CD4-positive, alpha-beta T cell (primary cell): ENCODE measurements around the gene GPC6. TPM values are rescaled to one million over a fixed set of nuclear protein-coding genes. Genes with fewer than 3 reads are reported as not detected.

Source experiments
- ATAC-seq: fragments of 200-7000 bp; cut with Tn5 transposase; one replicate; pipeline ENCODE4 v1.10.0; 2022; ENCODE audit warnings: mild to moderate bottlenecking; ENCODE audit not compliant: poor library complexity
- CTCF ChIA-PET: fragments of 350-600 bp; sonication (Branson Sonifier 250); formaldehyde crosslinking; loops from one replicate; lab custom pipeline; 2021; ENCODE audit warnings: antibody characterized with exemption, inconsistent platforms; lab: Charles Lee
- POLR2A ChIA-PET: fragments of 350-600 bp; sonication (Branson Sonifier 250); formaldehyde crosslinking; loops from one replicate; lab custom pipeline; 2021; ENCODE audit warnings: antibody characterized with exemption, inconsistent platforms; lab: Charles Lee
- DNase-seq, 14 experiments: peaks; one replicate each; pipeline ENCODE4 v3.0.0-alpha.2; 2013 to 2020; ENCODE audit warnings: mixed read lengths in 2 of 14
- H3K27ac ChIP-seq, 2 donors: one replicate each; pipeline versions ENCODE4 v1.5.1 to v1.7.0; 2013; ENCODE audit warnings: low read length in 2 of 2, low read depth in 1 of 2, mild to moderate bottlenecking in 1 of 2
- H3K27me3 ChIP-seq, 2 experiments: 1 replicate in 1 of 2; 2 replicates in 1 of 2; pipeline versions ENCODE4 v1.6.1 to v1.7.0; 2013; ENCODE audit warnings: low read length in 2 of 2, control low read depth in 1 of 2, mild to moderate bottlenecking in 1 of 2, moderate library complexity in 1 of 2; ENCODE audit not compliant: insufficient read depth in 2 of 2, control insufficient read depth in 1 of 2
- H3K36me3 ChIP-seq: one replicate; pipeline ENCODE4 v1.6.1; 2013; ENCODE audit warnings: low read length, control low read depth; ENCODE audit not compliant: insufficient read depth
- H3K4me1 ChIP-seq: one replicate; pipeline ENCODE4 v1.6.1; 2013; ENCODE audit warnings: low read length, control low read depth; ENCODE audit not compliant: insufficient read depth
- H3K4me3 ChIP-seq: one replicate; pipeline ENCODE4 v1.5.1; 2013; ENCODE audit warnings: mild to moderate bottlenecking, low read length, moderate library complexity
- H3K9me3 ChIP-seq, 2 experiments: 1 replicate in 1 of 2; 2 replicates in 1 of 2; pipeline versions ENCODE4 v1.6.1 to v1.7.0; 2013; ENCODE audit warnings: low read length in 2 of 2, mild to moderate bottlenecking in 2 of 2, control low read depth in 1 of 2, moderate library complexity in 1 of 2; ENCODE audit not compliant: control insufficient read depth in 1 of 2, insufficient read depth in 1 of 2
- H3K27ac Mint-ChIP-seq: one replicate; pipeline ENCODE4 v1.8.0; 2020; ENCODE audit warnings: mixed read lengths
- H3K27me3 Mint-ChIP-seq: one replicate; pipeline ENCODE4 v1.8.0; 2021; ENCODE audit warnings: mixed read lengths
- H3K36me3 Mint-ChIP-seq: one replicate; pipeline ENCODE4 v1.8.0; 2021; ENCODE audit warnings: low read depth, mixed read lengths
- H3K4me1 Mint-ChIP-seq: one replicate; pipeline ENCODE4 v1.8.0; 2021; ENCODE audit warnings: low read depth, mixed read lengths
- H3K4me3 Mint-ChIP-seq: one replicate; pipeline ENCODE4 v1.8.0; 2020; ENCODE audit warnings: mild to moderate bottlenecking, mixed read lengths
- H3K9me3 Mint-ChIP-seq: one replicate; pipeline ENCODE4 v1.8.0; 2020; ENCODE audit warnings: mixed read lengths
- intact Hi-C, 2 experiments: fragments of 100-400 bp; cut with DNase I in 1 of 2; cut with micrococcal nuclease in 1 of 2; formaldehyde crosslinking; loops; one replicate each; pipeline versions ENCODE4 v1.15.1 to v1.9.0; 2023 to 2025; cut with DNase I, micrococcal nuclease
- total RNA-seq, 174 experiments: library from RNA in 2 of 174; stranded (reverse) in 2 of 174; gene quantifications; one replicate each; pipeline ENCODE4 v1.2.3 and lab custom pipeline; 2021 to 2026
- TF ChIP-seq, protein P1 (sequence below): fragments of 200-600 bp; IDR thresholded peaks from one replicate; pipeline ENCODE4 v1.8.0; 2022; ENCODE audit warnings: antibody characterized with exemption, mild to moderate bottlenecking

GPC6 gene
- total RNA-seq, 2 experiments from 2014 or later: not detected

GRCh38 chr13:94330552-94331071 lies 1104.0 kb downstream of the GPC6 start:
- POLR2A ChIA-PET: interaction anchor here (0.5 kb wide), 1 partner anchor 119 kb away, joined by 3 read pairs; no protein-coding TSS in a partner anchor
- H3K27me3 Mint-ChIP-seq: peaks cover 55% of the 10 kb centered on the region
- peak; percentile 83 for ATAC-seq
- Histone ChIP-seq H3K27me3 (peaks cover 0 to 4% of the 10 kb centered on the region in 2 experiments), H3K4me1 (peaks cover 47% of the 10 kb centered on the region), H3K4me3 (no peak overlapping the region), H3K36me3 (no peaks in the 10 kb centered on the region), H3K9me3 (no peaks in the 10 kb centered on the region), H3K27ac (no peak overlapping the region)
- peaks cover 4% of the 10 kb centered on the region for H3K36me3 Mint-ChIP-seq
- H3K27ac Mint-ChIP-seq: no peak overlapping the region
- H3K9me3 Mint-ChIP-seq: peaks cover 3% of the 10 kb centered on the region
- intact Hi-C loops: loop anchor here in 1 of 2 experiments (10.0 kb wide), 1 partner anchor 1344 kb away; the partner anchor contains the start of gene DNAJC3
- CTCF ChIA-PET: no interaction called here
- TF ChIP-seq, protein P1, sequence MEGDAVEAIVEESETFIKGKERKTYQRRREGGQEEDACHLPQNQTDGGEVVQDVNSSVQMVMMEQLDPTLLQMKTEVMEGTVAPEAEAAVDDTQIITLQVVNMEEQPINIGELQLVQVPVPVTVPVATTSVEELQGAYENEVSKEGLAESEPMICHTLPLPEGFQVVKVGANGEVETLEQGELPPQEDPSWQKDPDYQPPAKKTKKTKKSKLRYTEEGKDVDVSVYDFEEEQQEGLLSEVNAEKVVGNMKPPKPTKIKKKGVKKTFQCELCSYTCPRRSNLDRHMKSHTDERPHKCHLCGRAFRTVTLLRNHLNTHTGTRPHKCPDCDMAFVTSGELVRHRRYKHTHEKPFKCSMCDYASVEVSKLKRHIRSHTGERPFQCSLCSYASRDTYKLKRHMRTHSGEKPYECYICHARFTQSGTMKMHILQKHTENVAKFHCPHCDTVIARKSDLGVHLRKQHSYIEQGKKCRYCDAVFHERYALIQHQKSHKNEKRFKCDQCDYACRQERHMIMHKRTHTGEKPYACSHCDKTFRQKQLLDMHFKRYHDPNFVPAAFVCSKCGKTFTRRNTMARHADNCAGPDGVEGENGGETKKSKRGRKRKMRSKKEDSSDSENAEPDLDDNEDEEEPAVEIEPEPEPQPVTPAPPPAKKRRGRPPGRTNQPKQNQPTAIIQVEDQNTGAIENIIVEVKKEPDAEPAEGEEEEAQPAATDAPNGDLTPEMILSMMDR: no peak
- H3K4me1 Mint-ChIP-seq: peaks cover 51% of the 10 kb centered on the region
- DNase-seq: peak in 3 of 14 experiments; percentile 58 to 74 (median 64)
- H3K4me3 Mint-ChIP-seq: peak overlapping the region; percentile 2

DNA sequence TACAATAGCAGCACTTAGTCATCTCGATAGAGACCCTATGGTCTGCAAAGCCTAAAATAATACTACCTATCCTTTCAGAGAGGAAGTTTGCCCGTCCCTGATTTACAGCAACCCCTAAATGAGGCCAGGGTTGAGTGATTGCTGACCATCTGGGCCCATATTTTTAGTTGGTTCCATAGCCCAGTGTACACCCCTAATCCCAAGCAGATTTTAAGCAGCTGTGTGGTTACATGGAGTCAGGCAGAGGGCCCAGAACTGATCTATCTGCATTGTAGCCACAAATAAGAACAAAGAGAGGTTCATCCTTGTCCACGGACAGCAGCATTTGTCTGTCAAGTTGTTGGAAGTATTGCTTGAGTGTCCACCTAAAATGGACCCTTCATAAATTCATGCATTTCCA lies 1104.7 kb downstream of the GPC6 start:
- Histone ChIP-seq H3K9me3 (no peaks in the 10 kb centered on the region), H3K4me1 (peaks cover 44% of the 10 kb centered on the region), H3K36me3 (no peaks in the 10 kb centered on the region), H3K27ac (no peak overlapping the region), H3K4me3 (no peak overlapping the region), H3K27me3 (peaks cover 0 to 4% of the 10 kb centered on the region in 2 experiments)
- ChIA-PET CTCF (no interaction called here), POLR2A (interaction anchor here (0.5 kb wide), 1 partner anchor 120 kb away, joined by 3 read pairs; no protein-coding TSS in a partner anchor)
- DNase-seq (no peak), ATAC-seq (no peak)
- H3K27me3 Mint-ChIP-seq: peaks cover 60% of the 10 kb centered on the region
- TF ChIP-seq, protein P1: no peak
- peaks cover 3% of the 10 kb centered on the region for H3K9me3 Mint-ChIP-seq
- H3K4me1 Mint-ChIP-seq: peaks cover 47% of the 10 kb centered on the region
- H3K36me3 Mint-ChIP-seq: peaks cover 4% of the 10 kb centered on the region
- no peak overlapping the region for H3K4me3 Mint-ChIP-seq
- no peak overlapping the region for H3K27ac Mint-ChIP-seq
- intact Hi-C loops: loop anchor here in 1 of 2 experiments (10.0 kb wide), 1 partner anchor 1344 kb away; the partner anchor contains the start of gene DNAJC3

- ChIA-PET CTCF (no interaction called here), POLR2A (no interaction called here)
- Mint-ChIP-seq H3K27me3 (peaks cover 63% of the 10 kb centered on the region), H3K36me3 (no peaks in the 10 kb centered on the region), H3K27ac (no peak overlapping the region), H3K4me3 (no peak overlapping the region), H3K4me1 (peaks cover 35% of the 10 kb centered on the region), H3K9me3 (no peaks in the 10 kb centered on the region)
- DNase-seq (no peak), ATAC-seq (no peak)
- TF ChIP-seq, protein P1: no peak
- H3K4me3 ChIP-seq: no peak overlapping the region
- H3K36me3 ChIP-seq: no peaks in the 10 kb centered on the region
- no peak overlapping the region for H3K27ac ChIP-seq
- H3K9me3 ChIP-seq: no peaks in the 10 kb centered on the region
- peaks cover 0 to 4% of the 10 kb centered on the region in 2 experiments for H3K27me3 ChIP-seq
- peaks cover 36% of the 10 kb centered on the region for H3K4me1 ChIP-seq
- intact Hi-C loops: loop anchor here in 1 of 2 experiments (10.0 kb wide), 1 partner anchor 1342 kb away; the partner anchor contains the start of gene DNAJC3
Measured at GRCh38 chr13:94332359-94333096, 1105.9 kb downstream of the GPC6 start.
